ENCODE measurements around the gene PDE2A.

PDE2A gene

GRCh38 chr11:72585762-72586311 lies 88.4 kb downstream of the PDE2A start:
- peak; percentile 81 for DNase-seq

- no peak for DNase-seq
These were observed 89.2 kb downstream of the PDE2A start for GRCh38 chr11:72584939-72585597.

- no peak for DNase-seq
These were observed 89.8 kb downstream of the PDE2A start for GRCh38 chr11:72584293-72584938.

- no peak for DNase-seq
These were observed 90.5 kb downstream of the PDE2A start for GRCh38 chr11:72583616-72584292.

GRCh38 chr11:72583177-72583553 lies 91.1 kb downstream of the PDE2A start:
- DNase-seq: no peak

GRCh38 chr11:72582206-72583176 lies 91.7 kb downstream of the PDE2A start:
- no peak for DNase-seq

GRCh38 chr11:72581067-72581466 lies 93.2 kb downstream of the PDE2A start:
- DNase-seq: no peak

GRCh38 chr11:72580642-72580950 lies 93.6 kb downstream of the PDE2A start:
- DNase-seq: no peak

GRCh38 chr11:72579816-72580641 lies 94.2 kb downstream of the PDE2A start:
- no peak for DNase-seq

- DNase-seq: no peak
These were observed 95.0 kb downstream of the PDE2A start for GRCh38 chr11:72578991-72579815.

- no peak for DNase-seq
These were observed 95.7 kb downstream of the PDE2A start for GRCh38 chr11:72578566-72578965.

GRCh38 chr11:72578051-72578450 lies 96.2 kb downstream of the PDE2A start:
- DNase-seq: no peak

- no peak for DNase-seq
These were observed 96.9 kb downstream of the PDE2A start for GRCh38 chr11:72577271-72577721.

- no peak for DNase-seq
These were observed 97.6 kb downstream of the PDE2A start for GRCh38 chr11:72576661-72577060.

- DNase-seq: no peak
These were observed 98.0 kb downstream of the PDE2A start for GRCh38 chr11:72576243-72576595.

GRCh38 chr11:72575533-72576242 lies 98.5 kb downstream of the PDE2A start:
- DNase-seq: no peak

GRCh38 chr11:72574548-72575460 lies 99.4 kb downstream of the PDE2A start:
- DNase-seq: no peak

GRCh38 chr11:72573855-72574445 lies 100.3 kb downstream of the PDE2A start:
- no peak for DNase-seq

All from RPMI8226 (cell line).